ENCODE measurements around the gene MACROD2.
A peak's percentile ranks its signal among the peaks of the same experiment; 100 is the strongest.

Gene MACROD2

GRCh38 chr20:14609328-14610221 is 614.3 kb downstream of the MACROD2 start:
- no peak for DNase-seq

- no peak for DNase-seq
Observed at GRCh38 chr20:14611479-14611878, 616.2 kb downstream of the MACROD2 start.

GRCh38 chr20:14612391-14612790 is 617.1 kb downstream of the MACROD2 start:
- DNase-seq, result no peak

- DNase-seq, result no peak
Observed at GRCh38 chr20:14616003-14616402, 620.7 kb downstream of the MACROD2 start.

GRCh38 chr20:14617123-14617522 is 621.8 kb downstream of the MACROD2 start:
- no peak for DNase-seq

GRCh38 chr20:14619411-14619810 is 624.1 kb downstream of the MACROD2 start:
- no peak for DNase-seq

- no peak for DNase-seq
Observed at GRCh38 chr20:14622796-14623195, 627.5 kb downstream of the MACROD2 start.

- DNase-seq, result no peak
Observed at GRCh38 chr20:14631011-14631410, 635.7 kb downstream of the MACROD2 start.

- no peak for DNase-seq
Observed at GRCh38 chr20:14632906-14633305, 637.6 kb downstream of the MACROD2 start.

- no peak for DNase-seq
Observed at GRCh38 chr20:14633507-14633906, 638.2 kb downstream of the MACROD2 start.

- DNase-seq, result peak; percentile 21 to 29
Observed at GRCh38 chr20:14634665-14635064, 639.3 kb downstream of the MACROD2 start.

- DNase-seq, result no peak
Observed at GRCh38 chr20:14637441-14637840, 642.1 kb downstream of the MACROD2 start.

GRCh38 chr20:14643146-14643545 is 647.8 kb downstream of the MACROD2 start:
- DNase-seq, result peak in 1 of 2 experiments; percentile 37

- peak; percentile 17 to 31 for DNase-seq
Observed at GRCh38 chr20:14643556-14643955, 648.2 kb downstream of the MACROD2 start.

- DNase-seq, result peak; percentile 16 to 62
Observed at GRCh38 chr20:14644306-14645097, 649.2 kb downstream of the MACROD2 start.

GRCh38 chr20:14647016-14647415 is 651.7 kb downstream of the MACROD2 start:
- no peak for DNase-seq

GRCh38 chr20:14649662-14650061 is 654.3 kb downstream of the MACROD2 start:
- no peak for DNase-seq

GRCh38 chr20:14657266-14658005 is 662.1 kb downstream of the MACROD2 start:
- DNase-seq, result peak in 1 of 2 experiments; percentile 37

GRCh38 chr20:14664101-14664500 is 668.8 kb downstream of the MACROD2 start:
- DNase-seq, result no peak

GRCh38 chr20:14666696-14667095 is 671.4 kb downstream of the MACROD2 start:
- DNase-seq, result no peak

- no peak for DNase-seq
Observed at GRCh38 chr20:14667226-14667625, 671.9 kb downstream of the MACROD2 start.

- DNase-seq, result no peak
Observed at GRCh38 chr20:14672066-14672465, 676.8 kb downstream of the MACROD2 start.

- no peak for DNase-seq
Observed at GRCh38 chr20:14673164-14673563, 677.8 kb downstream of the MACROD2 start.
